ENCODE data around the gene SLC6A20.

Gene SLC6A20

DNA sequence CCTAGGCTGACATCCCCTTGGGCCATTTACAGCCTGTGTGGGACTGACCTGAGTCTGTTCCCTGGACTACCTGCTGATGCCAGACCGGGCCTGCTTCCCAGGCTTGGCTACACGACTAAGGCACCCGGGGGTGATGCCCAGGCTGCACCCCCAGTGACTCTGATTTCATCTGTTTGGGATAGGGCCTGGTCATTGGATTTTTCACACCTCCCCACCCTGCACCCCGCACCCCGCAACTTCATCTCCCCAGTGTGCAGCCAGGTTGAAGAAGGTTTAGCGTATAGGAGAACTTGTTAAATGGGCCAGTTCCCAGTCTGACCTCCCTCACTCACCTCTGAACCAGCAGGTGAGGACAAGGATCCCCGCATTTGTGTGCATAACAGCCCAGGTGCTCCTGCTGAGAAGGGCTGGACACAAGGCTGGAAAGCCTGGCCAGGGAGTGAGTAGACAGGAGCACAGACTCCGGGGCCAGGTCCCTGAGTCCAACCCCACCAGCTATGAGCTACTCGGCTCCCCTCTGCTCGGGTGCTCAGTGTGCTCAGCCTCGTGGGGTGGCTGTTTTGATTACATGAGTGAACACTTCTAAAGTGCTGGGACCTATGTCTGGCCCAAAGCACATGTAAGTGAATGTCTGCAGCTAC, 18.5 kb downstream of the SLC6A20 start:
- DNase-seq (ENCODE audit: low spot score), result no peak

- DNase-seq (ENCODE audit: low spot score), result no peak
Observed at GRCh38 chr3:45777111-45777745, 19.1 kb downstream of the SLC6A20 start.

DNA sequence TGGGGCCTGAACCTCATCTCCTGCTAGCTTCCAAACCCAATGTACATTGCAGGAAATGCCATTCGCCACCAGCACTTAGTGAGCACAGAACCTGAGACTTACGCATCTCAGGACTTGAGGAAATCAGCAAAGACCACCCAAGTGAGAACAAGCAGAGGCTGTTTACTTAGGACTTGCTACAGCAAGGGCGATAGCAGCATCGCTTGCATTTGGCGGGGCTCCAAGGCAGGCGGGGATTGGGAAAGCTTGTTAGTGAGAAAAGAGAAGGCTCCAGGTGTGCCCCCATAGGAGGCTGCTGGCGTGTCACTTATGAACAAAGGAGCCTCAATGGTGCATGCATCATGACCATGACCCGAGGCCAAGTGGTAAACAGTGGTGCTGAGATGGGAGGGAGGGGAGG, 19.7 kb downstream of the SLC6A20 start:
- no peak for DNase-seq (ENCODE audit: low spot score)

GRCh38 chr3:45776301-45776595, 20.1 kb downstream of the SLC6A20 start:
- DNase-seq (ENCODE audit: low spot score), result no peak

DNA sequence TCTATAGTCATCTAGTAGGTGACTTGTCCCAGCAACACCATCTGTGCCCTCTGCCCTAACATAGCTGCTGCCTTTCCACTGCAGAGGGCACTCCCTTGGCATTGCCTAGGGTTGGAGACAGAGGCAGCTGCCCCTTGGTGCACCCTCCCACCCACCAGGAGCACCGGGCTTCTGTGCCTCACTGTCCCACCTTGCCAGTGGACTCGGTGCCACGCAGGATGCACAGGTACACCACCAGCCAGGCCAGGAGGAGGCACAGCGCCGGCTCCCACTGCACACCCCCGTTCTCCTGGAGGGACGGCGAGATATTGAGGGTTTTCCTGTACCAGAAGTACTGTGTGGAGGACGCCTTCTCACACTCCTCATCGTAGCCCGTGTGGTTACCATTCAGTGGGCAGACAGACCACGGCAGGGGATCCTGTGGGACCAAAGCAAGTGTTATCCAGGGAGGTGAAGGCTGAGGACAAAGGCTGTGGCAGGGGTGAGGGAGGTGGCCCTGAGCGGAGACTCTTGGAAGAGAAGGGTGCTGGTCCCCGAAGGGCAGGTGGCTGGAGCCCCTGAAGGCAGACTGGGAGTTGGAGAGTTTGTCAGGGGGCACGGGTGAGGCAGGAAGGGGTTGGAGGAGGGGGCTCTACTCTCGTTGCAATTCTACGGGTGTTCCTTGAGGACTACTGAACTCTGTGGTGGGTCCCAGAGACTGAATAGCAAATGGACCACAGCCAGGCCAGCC, 20.6 kb downstream of the SLC6A20 start:
- DNase-seq (ENCODE audit: low spot score), result no peak

DNA sequence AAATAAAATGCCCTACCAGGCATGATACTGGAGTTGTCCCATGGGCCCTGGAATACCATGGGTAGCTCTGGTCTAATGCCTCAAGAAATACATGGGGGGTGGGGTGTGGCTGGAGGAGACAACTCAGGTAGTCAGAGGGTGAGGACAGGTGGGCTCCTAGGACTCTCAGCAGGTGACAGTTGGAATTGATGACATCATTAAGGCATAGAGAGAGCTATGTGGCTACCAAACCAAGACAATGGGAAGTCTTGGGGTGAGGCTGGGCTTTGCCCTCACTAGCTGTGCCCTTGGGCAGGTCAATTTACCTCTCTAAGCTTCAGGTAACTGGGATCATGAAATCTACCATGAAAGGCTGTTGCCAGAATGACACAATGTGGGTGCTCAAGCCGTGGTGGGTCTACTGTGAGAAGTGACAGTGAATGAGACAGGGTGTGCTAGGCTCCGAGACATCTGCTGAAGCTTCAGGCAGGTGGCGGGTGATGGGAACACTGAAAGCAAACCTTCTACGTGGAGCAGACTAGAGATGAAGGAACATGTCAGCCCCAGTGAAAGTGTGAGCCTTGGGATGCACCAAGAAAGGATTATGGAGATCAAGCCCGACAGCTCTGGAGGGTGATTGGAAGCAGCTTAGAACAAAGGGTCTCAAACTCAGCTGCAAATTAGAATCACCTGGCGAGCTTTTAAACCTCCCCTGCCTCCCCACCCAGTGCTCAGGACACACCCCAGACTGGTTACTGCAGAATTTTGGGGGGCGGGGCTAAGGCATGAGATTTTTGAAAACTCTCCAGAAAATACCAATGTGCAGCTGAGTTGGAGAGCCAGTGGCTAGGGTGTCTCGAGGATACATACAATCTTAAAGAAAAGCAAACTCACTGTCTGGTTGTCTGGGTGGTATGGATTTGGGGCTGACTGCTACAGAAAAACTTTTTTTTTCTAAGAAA, 21.5 kb downstream of the SLC6A20 start:
- no peak for DNase-seq (ENCODE audit: low spot score)

DNA sequence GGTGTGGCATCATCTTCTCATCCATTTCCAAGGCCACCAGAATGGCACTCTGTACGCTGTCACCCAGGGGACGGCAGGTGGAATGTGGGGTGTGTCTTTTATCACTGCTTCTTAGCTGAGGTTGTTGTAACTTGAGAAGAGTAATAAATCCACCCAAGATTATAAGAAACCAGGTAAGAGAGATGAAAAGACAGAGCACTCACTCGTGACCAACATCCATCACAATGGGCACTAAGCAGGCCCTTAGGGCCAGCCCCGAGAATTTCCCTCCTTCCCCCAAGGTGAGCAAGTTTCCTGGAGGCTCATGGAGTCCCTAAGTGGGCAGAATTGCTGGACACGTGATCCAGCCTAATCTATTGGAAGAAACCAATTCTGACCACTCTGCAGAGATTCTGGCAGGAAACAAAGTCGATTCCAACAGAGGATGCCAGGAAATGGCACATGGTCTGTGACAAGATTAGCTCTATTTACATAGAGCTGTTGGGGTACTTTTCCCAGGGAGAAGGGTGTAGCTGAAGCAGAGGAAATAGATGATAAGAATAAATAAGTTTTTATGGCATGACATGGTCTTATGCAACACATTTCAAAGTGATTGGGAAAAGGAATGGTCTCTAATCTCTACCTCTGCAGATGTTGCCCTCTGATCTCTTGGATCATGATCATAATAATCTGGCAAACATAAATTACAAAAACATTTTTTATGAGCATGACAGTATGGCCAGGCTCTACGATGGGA, 22.5 kb downstream of the SLC6A20 start:
- DNase-seq (ENCODE audit: low spot score), result no peak

GRCh38 chr3:45773072-45773471, 23.3 kb downstream of the SLC6A20 start:
- no peak for DNase-seq (ENCODE audit: low spot score)

DNA sequence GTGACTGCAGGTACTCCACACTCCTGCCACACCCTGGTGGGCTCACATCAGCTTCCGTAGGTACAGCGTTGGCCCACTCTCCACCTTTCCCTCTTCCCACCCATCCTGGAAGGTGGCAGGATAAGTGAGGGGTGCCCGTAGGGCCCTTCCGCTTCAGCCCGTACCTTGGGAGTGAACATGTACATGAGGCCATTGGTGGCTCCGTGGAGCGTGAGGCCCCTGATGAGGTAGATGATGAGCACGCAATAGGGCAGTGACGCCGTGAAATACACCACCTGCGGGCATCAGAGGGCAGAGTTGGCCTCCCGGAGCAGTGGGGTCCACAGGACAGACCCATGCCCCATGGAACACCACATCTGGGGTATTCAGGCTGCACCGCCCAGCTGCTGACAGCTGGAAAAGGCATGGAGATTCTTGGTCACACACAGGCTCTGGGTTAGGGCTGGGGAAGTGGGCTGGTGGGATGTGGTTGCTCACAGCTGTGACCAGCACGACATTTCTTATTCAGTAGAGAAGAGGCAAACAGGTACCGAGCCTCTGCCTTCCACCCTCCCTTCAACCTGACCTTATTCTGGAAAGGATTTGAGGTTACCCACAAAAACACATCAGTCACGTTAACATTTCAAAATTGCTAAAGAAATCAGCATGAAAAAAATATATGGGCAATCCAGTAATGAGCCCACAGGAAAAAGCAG, 23.8 kb downstream of the SLC6A20 start:
- DNase-seq (ENCODE audit: low spot score), result no peak

- no peak for DNase-seq (ENCODE audit: low spot score)
Observed at GRCh38 chr3:45771831-45772230, 24.5 kb downstream of the SLC6A20 start.

DNA sequence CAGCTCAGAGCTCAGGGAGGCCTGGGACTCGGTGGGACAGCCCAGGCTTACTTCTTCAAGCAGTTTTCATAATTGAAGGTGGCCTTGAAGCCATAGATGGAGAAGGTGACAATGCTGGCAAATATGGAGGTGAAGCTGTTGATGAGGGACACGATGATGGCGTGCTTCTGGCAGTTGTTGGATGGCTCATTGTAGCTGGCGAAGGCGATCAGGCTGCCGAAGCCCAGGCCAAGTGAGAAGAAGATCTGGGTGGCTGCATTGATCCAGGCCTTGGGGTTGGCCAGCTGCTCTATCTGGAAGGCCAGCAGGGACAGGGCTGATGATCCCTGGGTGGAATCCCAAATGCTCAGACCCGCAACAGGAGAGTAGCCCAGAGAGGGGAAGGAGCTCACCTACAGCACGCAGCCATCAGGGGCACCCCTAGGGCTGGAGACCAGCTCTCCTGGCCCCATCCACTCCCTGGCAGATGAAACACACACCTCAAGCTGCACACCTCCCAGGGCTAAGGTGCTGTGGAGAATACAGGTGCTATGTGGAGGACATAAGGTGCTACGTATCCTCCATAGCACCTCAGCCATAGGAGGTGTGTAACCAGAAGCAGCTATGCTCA, 25.1 kb downstream of the SLC6A20 start:
- no peak for DNase-seq (ENCODE audit: low spot score)

- DNase-seq (ENCODE audit: low spot score), result no peak
Observed at GRCh38 chr3:45765958-45766357, 30.4 kb downstream of the SLC6A20 start.

DNA sequence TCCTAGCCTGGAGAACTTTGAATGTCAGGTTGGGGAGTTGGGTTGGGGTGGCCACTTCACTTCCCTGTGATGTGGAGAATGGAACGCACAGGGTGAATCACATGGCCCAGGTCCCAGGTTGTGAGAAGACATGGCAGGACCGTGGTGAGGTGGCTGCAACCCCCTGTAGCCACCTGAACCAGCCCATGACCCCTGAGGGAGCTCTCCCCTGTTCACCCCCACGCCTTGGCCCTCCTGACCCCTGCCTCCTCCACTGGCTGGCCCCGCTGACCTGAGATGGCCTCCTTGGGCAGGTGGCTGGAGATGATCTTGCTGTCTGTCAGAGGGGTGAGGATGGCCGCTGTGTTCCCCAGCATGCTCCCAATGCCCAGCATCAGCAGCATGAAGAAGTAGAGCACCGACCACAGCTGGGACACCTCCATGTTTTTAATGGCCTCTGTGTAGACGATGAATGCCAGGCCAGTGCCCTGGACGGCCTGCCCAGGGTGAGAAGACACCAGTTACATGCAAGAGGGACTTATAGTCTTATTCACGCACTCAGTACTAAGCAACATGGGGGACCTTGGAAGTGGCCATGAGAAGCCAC, 31.0 kb downstream of the SLC6A20 start:
- DNase-seq (ENCODE audit: low spot score), result no peak

DNA sequence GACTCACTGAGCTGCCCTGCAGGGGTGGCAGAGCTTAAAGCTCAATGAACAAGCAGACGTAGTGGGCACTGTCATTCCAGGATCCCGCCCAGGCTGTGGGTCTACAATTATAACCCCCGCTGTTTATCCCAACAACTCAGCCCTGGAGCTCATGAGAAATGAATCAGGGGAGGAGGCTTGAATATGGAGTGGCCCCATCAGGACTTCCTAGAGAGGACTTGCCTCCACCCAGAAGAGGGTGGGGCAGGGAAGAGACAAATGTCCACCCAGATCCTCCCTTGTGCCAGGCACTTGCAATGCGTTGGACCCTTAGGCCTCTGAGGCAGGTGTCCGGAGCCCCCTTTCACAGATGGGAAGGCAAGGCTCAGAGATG, 33.0 kb downstream of the SLC6A20 start:
- DNase-seq (ENCODE audit: low spot score), result no peak

GRCh38 chr3:45762647-45763302, 33.6 kb downstream of the SLC6A20 start:
- no peak for DNase-seq (ENCODE audit: low spot score)

- DNase-seq (ENCODE audit: low spot score), result no peak
Observed at GRCh38 chr3:45761831-45762230, 34.5 kb downstream of the SLC6A20 start.

DNA sequence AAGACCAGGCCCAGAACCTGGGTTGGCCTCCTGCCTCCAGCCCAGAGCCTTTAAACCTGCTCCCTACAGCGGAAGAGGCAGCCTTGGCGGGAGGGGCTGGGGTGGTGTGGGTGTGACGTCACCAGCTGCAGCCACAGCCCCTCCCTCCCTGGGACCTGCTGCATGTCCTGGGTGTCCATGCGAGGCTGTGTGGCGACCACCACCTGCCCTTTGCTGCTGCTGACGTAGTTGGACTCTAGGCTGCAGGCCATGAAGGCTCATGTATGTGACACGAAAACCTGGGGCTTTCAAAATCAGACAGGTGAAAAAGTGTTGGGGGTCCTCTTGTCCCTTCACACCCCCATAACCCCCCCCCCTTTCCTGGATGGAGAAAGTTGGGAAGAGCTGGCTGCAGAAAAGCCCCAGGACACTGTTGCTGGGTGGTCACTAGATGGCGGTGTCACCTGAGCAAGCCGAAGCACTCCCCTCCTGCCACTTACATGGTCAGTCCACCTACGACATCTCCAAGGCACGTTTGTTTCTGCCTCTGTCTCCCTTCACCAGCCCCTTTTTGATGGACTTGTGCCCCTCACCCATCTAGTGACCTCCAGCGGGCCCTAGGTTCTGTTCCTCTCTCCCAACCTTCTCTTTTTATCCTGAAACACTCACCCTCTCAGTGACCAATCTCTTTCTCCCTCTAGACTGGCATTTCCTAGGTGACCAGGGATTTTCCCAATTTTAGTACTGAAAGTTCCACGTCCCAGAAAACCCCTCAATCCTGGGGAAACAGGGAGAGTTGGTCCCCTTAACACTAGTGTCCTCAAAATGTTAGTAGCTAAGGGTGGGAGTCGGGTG, 35.2 kb downstream of the SLC6A20 start:
- peak; percentile 84 for DNase-seq (ENCODE audit: low spot score)

DNA sequence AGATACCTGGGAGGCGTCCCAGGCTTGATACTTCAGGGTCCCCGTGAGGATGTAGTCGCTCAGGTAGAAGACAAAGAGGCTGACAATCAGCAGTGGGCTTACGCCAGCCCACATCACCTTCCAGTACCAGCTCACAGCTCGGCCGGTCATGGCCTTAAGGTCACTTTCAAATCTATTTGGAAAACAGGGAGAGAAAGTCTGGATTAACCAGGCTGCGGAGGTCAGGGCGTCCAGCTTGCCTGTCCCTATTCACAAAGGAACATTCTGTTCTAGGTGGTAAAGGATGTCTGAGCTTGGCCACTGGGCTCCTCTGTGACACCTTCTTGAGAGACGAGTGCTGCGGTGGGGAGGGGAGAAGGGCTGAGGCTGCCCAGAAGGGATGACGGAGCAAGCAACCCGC, 36.5 kb downstream of the SLC6A20 start:
- no peak for DNase-seq (ENCODE audit: low spot score)

DNA sequence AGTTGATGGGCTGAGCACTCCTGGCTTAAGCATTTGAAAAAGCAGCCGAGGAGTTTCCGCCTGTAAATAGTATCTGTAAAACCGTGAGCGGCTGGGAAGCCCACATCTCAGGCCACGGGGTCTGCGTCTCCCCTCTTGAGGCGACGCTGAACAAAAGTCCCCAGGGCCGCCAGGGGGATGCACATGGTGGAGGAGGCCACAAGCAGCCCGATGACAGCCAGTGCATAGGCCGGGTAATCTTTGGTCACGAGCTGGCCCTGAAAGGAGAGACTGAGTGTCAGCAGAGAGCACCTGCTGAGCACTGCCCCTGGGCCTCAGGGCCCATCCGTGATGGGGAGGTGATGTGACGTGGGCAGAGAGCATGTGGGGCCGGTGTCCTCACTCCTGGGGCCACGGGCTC, 37.5 kb downstream of the SLC6A20 start:
- no peak for DNase-seq (ENCODE audit: low spot score)

Measured in AG08396 (cell line).